GM19240 (cell line): ENCODE results near the gene SERP2.

Source experiments
- DNase-seq: peaks from one replicate; pipeline ENCODE4 v3.0.0; 2011; ENCODE audit warnings: low spot score; ENCODE audit not compliant: insufficient read length

The SERP2 gene

GRCh38 chr13:44434766-44435141, 61.1 kb downstream of the SERP2 start:
- no peak for DNase-seq

GRCh38 chr13:44435142-44435918, 61.7 kb downstream of the SERP2 start:
- DNase-seq, result peak; percentile 57

GRCh38 chr13:44435919-44436510, 62.4 kb downstream of the SERP2 start:
- DNase-seq, result no peak

- no peak for DNase-seq
Measured at GRCh38 chr13:44436589-44437337, 63.1 kb downstream of the SERP2 start.

GRCh38 chr13:44437356-44438233, 64.0 kb downstream of the SERP2 start:
- DNase-seq, result no peak

- DNase-seq, result no peak
Measured at GRCh38 chr13:44438234-44438579, 64.6 kb downstream of the SERP2 start.

- no peak for DNase-seq
Measured at GRCh38 chr13:44439452-44440024, 65.9 kb downstream of the SERP2 start.

GRCh38 chr13:44440046-44440608, 66.5 kb downstream of the SERP2 start:
- no peak for DNase-seq
